ENCODE measurements around the gene UROD.
"Not testable (repeated sequence)": the region's sequence is repeated elsewhere in the genome, so short reads cannot be mapped to it uniquely, and the experiment has no call there.

UROD gene

GRCh38 chr1:45043094-45043493, 31.0 kb downstream of the UROD start:
- no peak for DNase-seq

- no peak for DNase-seq
These were observed 32.9 kb downstream of the UROD start for GRCh38 chr1:45044916-45045315.

GRCh38 chr1:45047032-45047431, 35.0 kb downstream of the UROD start:
- no peak for DNase-seq

GRCh38 chr1:45051005-45051772, 39.1 kb downstream of the UROD start:
- no peak for DNase-seq

- DNase-seq: no peak
These were observed 45.5 kb downstream of the UROD start for GRCh38 chr1:45057542-45057941.

- no peak for DNase-seq
These were observed 47.8 kb downstream of the UROD start for GRCh38 chr1:45059829-45060228.

GRCh38 chr1:45062463-45062862, 50.4 kb downstream of the UROD start:
- not testable (repeated sequence) for DNase-seq

- DNase-seq: no peak
These were observed 53.0 kb downstream of the UROD start for GRCh38 chr1:45065083-45065482.
